Mononuclear cell (primary cell): ENCODE measurements around the gene UBTD1. TPM values are rescaled to one million over a fixed set of nuclear protein-coding genes. Genes with fewer than 3 reads are reported as not detected.
"Not testable (repeated sequence)": the region's sequence is repeated elsewhere in the genome, so short reads cannot be mapped to it uniquely, and the experiment has no call there.

ENCODE experiments used
- H3K27me3 ChIP-seq: 2 replicates; pipeline ENCODE4 v1.6.0; 2011; ENCODE audit warnings: low read length, control low read depth; ENCODE audit not compliant: insufficient read depth
- H3K4me1 ChIP-seq: 2 replicates; pipeline ENCODE4 v1.5.1; 2011; ENCODE audit warnings: mild to moderate bottlenecking, low read length, control low read depth; ENCODE audit not compliant: insufficient read depth
- H3K4me3 ChIP-seq: 2 replicates; pipeline ENCODE4 v1.5.1; 2011; ENCODE audit warnings: mild to moderate bottlenecking, low read length, moderate library complexity
- H3K9me3 ChIP-seq: 2 replicates; pipeline ENCODE4 v1.5.1; 2011; ENCODE audit warnings: low read depth, mild to moderate bottlenecking, control low read depth, low read length
- total RNA-seq: library from RNA; depleted of rRNA; stranded (reverse); fragments of >200 nt; gene quantifications from one replicate; pipeline ENCODE4 v1.2.3, GENCODE V29; 2012

Gene UBTD1
- total RNA-seq, 1 donor: 6.3 TPM

DNA sequence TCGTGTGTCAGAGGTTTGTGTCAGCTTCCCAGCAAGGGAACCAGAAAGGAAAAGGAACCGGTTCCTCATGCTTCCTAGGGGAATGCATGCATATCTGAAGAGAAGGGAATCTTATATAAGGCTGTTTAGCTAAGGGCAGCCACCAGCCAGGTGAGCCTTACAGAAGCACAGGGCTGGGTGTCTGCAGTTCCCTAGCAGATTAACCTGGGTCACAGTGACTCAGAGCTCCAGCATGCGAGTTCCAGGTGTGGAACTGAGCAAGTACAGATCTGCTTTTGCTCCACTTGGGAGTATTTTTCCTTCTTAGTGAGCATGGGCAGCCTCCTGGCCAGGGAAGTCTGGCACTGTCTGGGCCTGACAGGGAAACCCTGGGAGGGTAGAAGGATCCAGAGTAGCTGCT lies 72.9 kb downstream of the UBTD1 start:
- Histone ChIP-seq H3K4me3 (no peak overlapping the region), H3K4me1 (no peaks in the 10 kb centered on the region), H3K27me3 (no peaks in the 10 kb centered on the region)

DNA sequence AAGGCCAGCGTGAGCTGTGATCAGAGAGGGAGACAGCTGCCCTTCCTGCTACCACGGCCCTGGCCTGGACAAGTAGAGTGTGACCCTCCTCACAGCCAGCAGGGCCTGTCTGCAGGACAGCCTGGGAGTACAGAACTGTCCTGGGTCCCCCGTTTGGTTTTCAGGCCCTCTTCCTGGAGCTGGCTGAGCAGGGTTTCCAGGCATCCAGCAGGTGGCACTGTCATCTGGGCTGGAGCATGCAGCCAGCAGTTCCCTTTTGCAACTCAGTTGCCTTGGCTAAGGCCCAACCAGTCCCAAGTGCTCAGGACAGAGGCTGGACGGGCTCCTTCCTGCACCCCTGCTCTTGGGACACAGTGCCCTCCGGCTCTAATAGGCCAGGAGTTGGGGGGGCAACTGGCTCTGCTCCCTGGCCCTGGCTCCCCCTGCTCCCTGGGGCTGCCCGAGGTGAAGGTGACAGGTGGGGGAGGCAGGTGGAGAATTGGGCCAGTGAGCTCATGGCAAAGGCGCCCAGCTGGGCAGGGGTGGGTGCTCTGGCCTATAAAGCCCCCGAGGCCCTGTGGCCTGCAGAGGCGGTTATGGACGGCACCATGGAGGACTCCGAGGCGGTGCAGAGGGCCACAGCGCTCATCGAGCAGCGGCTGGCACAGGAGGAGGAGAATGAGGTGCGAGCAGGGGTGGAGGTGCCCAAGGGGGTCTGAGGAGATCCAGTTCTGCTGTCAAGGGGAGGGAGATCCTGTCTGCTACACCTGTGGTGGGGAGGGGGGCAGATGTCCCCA lies 73.7 kb downstream of the UBTD1 start, which contains the start of gene ANKRD2:
TSS of gene ANKRD2 (plus strand) at position 566 of the 776 bp plus-strand sequence. CDS start at position 576, 10 bp downstream.
- H3K27me3 ChIP-seq: no peaks in the 10 kb centered on the region
- no peaks in the 10 kb centered on the region for H3K9me3 ChIP-seq
- H3K4me3 ChIP-seq: no peak within 1 kb of the TSS
- H3K4me1 ChIP-seq: no peaks in the 10 kb centered on the region

More for the DNA sequence above, 72.9 kb downstream of the UBTD1 start:
- H3K9me3 ChIP-seq: no peaks in the 10 kb centered on the region

DNA sequence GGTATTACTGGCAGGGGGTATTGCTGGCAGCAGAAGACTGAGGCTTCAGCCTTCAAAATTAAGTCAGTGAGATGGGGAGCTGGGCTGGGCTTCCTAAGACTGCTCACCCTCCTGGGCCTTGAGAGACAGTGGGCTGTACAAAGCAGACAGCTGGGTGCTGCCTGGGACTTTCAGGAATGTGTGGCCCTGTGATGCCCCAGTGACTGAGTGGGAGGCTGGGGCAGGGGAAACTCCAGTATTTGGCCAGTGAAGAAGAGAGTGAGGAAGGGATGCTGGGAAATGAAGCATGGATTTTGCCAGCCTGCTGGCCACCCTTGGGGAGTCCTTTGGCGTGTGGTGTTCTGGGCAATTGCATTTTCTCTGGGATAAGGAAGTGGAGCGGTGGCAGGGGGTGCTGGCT lies 74.3 kb downstream of the UBTD1 start:
- Histone ChIP-seq H3K4me3 (no peak overlapping the region), H3K4me1 (no peaks in the 10 kb centered on the region), H3K9me3 (no peaks in the 10 kb centered on the region), H3K27me3 (no peaks in the 10 kb centered on the region)

DNA sequence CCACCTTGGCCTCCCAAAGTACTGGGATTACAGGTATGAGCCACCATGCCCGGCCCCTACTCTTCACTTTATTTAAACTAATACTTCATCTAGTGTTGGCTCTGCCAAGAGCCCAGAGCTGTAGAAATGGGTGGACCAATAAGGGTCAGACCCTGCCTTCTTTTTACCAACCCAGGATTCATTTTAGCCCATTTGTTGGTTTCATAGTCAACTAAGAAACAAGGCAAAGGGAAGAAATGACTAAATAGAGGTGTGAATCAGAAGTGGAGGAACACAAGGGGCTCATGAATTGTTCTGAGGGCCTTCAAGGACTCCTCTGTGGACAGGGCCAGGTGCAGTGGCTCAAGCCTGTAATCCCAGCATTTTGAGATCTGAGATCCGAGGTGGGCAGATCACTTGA lies 74.9 kb downstream of the UBTD1 start:
- H3K9me3 ChIP-seq: no peaks in the 10 kb centered on the region
- no peaks in the 10 kb centered on the region for H3K27me3 ChIP-seq

DNA sequence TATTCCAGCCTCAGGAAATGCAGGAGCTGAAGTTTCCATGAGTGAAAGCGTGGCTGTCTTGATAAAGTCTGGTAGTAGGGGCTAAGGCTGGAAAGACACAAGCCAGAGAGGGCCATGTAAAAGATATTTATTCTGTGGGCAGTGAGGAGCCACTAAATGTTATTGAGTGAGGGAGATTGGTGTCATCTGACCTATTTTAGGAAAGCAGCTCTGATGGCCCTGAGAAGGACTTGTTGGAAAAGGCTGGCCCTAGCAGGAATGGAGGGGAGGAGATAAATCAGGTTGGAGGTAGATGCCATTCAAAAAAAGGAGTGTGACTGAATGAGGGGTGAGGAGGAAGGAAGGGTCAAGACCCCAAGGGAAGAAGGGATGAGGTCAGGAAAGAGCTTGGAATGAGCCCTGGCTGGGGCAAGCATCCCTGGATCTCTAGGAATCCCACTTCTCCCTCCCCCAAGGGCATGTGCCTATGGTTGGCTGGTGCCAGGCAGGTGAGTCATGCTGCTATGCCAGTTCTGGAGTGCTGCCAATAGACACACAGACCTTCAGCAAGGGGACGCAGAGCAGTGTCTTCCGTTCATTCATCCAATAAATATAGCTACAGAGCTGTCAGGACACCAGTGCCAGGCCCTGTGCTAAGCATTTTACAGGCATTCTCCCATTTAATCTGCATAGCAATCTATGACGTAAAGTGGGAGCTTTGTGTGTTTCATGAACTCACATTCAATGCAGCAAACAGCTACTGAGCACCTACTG lies 75.8 kb downstream of the UBTD1 start:
- Histone ChIP-seq H3K9me3 (no peaks in the 10 kb centered on the region), H3K27me3 (no peaks in the 10 kb centered on the region), H3K4me1 (no peaks in the 10 kb centered on the region)

More for the DNA sequence above, 74.9 kb downstream of the UBTD1 start:
- H3K4me3 ChIP-seq: no peak overlapping the region
- H3K4me1 ChIP-seq: no peaks in the 10 kb centered on the region

DNA sequence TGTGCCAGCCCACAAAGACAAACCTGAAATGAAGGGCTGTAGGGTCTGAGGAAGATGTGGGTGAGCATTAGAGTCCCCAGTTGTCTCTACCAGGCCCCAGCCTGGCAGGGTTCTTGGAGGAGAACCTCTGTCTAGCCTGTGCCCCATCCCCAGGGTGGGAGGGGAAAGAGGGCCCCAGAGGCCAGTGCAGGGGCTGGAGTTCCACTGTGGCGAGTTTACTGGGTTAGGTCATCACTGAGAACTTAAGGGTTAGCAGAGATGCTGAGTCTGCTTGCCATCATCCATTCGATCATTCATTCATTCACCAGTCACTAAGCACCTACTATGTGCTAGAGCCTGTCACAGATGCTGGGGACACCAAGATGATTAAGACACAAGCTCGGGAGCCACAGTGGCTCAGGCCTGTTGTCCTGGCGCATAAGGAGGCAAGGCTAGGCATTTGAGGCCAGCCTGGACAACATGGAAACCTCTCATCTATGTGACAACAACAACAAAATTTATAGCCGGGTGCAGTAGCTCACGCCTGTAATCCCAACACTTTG lies 76.5 kb downstream of the UBTD1 start:
- no peaks in the 10 kb centered on the region for H3K27me3 ChIP-seq
- no peak overlapping the region for H3K4me3 ChIP-seq
- H3K9me3 ChIP-seq: no peaks in the 10 kb centered on the region
- H3K4me1 ChIP-seq: no peaks in the 10 kb centered on the region

More for the DNA sequence above, 75.8 kb downstream of the UBTD1 start:
- H3K4me3 ChIP-seq: no peak overlapping the region

DNA sequence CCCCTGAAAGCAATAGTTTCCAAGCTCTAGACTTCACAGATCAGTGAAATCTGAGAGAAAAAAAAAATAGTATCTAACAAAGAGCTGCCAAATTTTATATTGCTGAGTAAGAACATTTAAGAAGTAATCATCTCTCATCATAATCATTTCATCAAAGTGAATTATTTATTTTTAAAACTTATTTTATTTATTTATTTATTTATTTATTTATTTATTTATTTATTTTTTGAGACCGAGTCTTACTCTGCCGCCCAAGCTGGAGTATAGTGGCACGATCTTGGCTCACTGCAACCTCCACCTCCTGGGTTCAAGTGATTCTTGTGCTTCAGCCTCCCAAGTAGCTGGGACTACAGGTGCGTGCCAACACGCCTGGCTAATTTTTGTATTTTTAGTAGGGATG lies 77.8 kb downstream of the UBTD1 start:
- H3K9me3 ChIP-seq, H3K27me3 ChIP-seq, H3K4me1 ChIP-seq, H3K4me3 ChIP-seq: not testable (repeated sequence)

DNA sequence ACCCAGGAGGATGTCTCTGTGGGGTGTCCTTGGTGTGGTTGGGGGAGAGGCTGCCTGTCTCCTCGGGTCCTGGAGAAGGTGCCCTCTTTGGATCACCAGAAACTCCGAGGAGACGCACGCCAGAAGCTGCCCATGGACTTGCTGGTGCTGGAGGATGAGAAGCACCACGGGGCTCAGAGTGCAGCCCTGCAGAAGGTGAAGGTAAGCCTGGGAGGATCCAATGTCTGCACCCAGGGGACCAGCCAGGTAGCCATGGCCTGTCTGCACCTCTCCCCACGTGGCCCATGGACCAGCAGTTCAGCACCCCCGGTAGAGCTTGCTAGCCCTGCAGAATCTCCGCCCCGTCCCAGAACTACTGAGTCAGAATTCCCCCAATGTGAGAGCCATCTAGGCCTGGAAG lies 79.0 kb downstream of the UBTD1 start:
- Histone ChIP-seq H3K27me3 (no peaks in the 10 kb centered on the region), H3K4me1 (no peaks in the 10 kb centered on the region), H3K9me3 (no peaks in the 10 kb centered on the region), H3K4me3 (no peak overlapping the region)

DNA sequence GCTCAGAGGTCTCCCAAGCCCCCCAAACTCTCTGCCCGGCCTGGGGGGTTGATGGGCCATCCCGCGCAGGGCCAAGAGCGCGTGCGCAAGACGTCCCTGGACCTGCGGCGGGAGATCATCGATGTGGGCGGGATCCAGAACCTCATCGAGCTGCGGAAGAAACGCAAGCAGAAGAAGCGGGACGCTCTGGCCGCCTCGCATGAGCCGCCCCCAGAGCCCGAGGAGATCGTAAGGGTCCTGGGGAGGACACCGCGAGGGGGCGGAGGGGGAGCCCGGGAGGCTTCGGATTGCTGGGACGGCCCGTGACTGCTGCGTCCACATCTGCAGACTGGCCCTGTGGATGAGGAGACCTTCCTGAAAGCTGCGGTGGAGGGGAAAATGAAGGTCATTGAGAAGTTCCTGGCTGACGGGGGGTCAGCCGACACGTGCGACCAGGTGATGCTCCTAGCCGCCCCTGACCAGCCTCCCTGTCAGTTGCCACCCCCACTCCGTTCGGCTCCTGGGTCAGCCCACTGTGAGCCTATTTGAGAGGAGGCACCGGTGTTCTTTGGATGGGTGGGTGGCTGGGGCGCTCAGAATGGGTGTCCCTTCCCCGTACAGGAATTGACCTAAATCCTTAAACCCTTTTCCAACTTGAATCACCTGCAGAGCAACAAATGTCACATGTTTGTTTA lies 79.6 kb downstream of the UBTD1 start:
- no peaks in the 10 kb centered on the region for H3K4me1 ChIP-seq
- H3K4me3 ChIP-seq: no peak overlapping the region
- no peaks in the 10 kb centered on the region for H3K27me3 ChIP-seq
- no peaks in the 10 kb centered on the region for H3K9me3 ChIP-seq

DNA sequence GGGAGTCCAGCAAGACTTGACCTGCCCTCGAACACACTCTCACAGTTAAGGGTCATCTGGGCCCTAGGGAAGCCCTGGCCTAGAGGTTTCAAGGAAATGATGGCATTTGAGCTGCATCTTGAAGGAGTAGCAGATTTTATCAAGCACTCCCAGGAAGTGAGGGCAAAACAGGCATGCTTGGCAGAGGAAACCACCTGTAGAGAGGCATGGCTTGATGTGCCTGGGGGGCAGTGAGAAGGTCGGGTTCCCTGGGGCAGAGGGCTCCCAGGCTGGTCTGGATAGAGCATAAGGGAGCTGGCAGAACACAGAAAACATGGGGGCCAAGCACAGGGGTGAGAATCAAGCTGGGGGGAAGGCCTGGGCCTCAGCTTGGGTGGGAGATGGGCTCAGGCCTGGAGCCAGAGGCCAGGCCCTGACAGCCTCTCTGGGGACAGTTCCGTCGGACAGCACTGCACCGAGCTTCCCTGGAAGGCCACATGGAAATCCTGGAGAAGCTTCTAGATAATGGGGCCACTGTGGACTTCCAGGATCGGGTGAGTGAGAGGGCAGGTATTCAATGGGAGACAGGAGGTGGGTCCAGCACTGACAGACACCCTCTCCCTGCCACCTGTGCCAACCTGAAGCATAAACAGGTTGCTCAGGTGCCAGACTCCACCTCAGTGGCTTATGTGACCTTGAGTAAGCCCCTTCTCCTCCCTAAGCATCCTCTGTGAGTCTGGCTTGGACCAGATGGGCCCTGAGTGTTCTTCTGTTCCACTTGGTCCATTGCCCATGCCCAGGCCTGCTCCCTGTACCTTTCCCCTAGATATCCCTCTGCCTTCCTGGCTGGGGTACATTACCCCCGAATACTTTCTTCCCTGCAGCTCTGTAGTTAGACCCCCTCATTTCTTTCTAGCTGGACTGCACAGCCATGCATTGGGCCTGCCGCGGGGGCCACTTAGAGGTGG lies 82.0 kb downstream of the UBTD1 start:
- H3K9me3 ChIP-seq: no peaks in the 10 kb centered on the region
- H3K4me3 ChIP-seq: no peak overlapping the region
- no peaks in the 10 kb centered on the region for H3K27me3 ChIP-seq

DNA sequence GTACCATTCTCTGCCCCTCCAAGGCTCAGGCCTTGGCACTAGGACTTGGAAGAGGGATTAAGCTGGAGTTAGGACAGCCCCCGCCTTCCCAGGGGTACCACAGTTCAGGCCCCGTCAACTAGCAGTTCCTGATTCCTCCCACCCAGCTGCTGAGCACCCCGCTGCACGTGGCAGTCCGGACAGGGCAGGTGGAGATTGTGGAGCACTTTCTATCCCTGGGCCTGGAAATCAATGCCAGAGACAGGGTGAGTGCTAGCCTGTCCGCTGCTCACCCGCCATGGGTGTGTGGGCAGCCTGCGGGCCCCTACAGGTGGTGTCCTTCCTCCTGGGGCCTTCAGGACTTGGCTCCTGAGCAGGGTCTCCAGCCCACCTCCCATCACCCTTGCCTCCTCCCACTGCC lies 83.4 kb downstream of the UBTD1 start:
- no peaks in the 10 kb centered on the region for H3K9me3 ChIP-seq
- H3K4me3 ChIP-seq: no peak overlapping the region
- no peaks in the 10 kb centered on the region for H3K4me1 ChIP-seq
- no peaks in the 10 kb centered on the region for H3K27me3 ChIP-seq

More for the DNA sequence above, 82.0 kb downstream of the UBTD1 start:
- H3K4me1 ChIP-seq: no peaks in the 10 kb centered on the region

DNA sequence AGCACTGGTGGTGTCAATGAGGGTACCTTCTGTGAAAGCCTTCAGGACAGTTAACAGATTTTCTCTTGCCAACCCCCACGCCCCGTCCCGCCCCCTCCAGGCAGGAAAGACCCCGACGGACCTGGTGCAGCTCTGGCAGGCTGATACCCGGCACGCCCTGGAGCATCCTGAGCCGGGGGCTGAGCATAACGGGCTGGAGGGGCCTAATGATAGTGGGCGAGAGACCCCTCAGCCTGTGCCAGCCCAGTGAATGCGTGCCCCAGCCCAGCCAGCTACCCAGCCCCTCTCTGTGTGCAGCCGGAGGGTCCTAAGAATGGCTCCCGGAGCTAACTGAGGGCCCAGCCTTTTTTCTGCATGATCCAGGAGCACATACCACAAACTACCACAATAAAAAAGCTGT lies 84.8 kb downstream of the UBTD1 start:
- no peak overlapping the region for H3K4me3 ChIP-seq

DNA sequence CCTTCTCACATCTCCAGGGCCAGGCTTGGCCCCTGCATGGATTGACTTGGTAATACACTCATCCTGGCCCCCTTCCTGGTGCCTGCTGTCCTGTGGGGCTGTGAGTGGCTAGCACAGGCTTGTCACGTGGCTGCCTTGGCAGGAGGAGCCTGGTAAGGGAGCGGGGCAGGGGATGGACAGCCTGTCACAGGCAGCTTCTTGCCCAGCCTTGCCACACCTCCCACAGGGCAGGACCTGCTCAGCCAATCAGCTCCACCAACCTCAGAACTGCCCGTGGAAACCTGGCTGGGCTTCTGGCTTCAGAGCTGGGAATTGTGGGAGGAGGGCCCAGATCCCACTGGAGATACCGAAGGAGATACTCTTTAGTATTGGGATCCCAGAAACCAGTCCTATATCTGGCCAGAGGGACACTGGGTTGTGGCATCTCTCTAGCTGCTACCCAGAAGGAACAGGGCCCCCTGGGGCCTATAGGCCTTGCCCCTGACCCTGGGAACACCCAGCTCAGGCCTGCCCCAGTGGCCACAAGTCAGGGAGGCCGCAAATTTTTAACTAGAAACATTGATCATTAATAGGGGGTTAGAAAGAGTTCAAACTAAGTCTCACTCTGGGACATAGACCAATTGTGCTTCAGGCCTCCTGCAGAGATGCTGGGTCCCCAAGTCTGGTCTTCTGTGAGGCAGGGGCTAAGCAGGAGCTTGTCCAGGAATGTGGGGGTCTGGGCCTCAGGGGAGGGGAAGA lies 85.5 kb downstream of the UBTD1 start, which contains the start of gene HOGA1:
TSS of gene HOGA1 (plus strand) at position 330 of the 738 bp plus-strand sequence. CDS start at position 645, 315 bp downstream.
- H3K4me3 ChIP-seq: no peak within 1 kb of the TSS
- no peaks in the 10 kb centered on the region for H3K27me3 ChIP-seq
- H3K4me1 ChIP-seq: no peaks in the 10 kb centered on the region
- no peaks in the 10 kb centered on the region for H3K9me3 ChIP-seq

More for the DNA sequence above, 84.8 kb downstream of the UBTD1 start:
- Histone ChIP-seq H3K4me1 (no peaks in the 10 kb centered on the region), H3K27me3 (no peaks in the 10 kb centered on the region), H3K9me3 (no peaks in the 10 kb centered on the region)
